ENCODE measurements around the gene ISG15.
A peak's percentile ranks its signal among the peaks of the same experiment; 100 is the strongest.
"Not testable (repeated sequence)": the region's sequence is repeated elsewhere in the genome, so short reads cannot be mapped to it uniquely, and the experiment has no call there.

ISG15 gene

DNA sequence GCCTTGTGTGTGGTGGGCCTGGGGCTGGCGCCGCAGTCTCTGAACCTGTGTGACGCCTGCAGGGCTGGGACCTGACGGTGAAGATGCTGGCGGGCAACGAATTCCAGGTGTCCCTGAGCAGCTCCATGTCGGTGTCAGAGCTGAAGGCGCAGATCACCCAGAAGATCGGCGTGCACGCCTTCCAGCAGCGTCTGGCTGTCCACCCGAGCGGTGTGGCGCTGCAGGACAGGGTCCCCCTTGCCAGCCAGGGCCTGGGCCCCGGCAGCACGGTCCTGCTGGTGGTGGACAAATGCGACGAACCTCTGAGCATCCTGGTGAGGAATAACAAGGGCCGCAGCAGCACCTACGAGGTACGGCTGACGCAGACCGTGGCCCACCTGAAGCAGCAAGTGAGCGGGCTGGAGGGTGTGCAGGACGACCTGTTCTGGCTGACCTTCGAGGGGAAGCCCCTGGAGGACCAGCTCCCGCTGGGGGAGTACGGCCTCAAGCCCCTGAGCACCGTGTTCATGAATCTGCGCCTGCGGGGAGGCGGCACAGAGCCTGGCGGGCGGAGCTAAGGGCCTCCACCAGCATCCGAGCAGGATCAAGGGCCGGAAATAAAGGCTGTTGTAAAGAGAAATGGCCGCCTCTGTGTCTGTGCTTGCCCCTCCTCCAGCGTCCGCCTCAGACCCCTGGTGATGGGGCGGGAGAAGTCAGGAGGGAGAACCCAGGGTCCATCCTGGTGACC, 788 bp downstream of the ISG15 start:
- no peak for DNase-seq (ENCODE audit: low read depth)

DNA sequence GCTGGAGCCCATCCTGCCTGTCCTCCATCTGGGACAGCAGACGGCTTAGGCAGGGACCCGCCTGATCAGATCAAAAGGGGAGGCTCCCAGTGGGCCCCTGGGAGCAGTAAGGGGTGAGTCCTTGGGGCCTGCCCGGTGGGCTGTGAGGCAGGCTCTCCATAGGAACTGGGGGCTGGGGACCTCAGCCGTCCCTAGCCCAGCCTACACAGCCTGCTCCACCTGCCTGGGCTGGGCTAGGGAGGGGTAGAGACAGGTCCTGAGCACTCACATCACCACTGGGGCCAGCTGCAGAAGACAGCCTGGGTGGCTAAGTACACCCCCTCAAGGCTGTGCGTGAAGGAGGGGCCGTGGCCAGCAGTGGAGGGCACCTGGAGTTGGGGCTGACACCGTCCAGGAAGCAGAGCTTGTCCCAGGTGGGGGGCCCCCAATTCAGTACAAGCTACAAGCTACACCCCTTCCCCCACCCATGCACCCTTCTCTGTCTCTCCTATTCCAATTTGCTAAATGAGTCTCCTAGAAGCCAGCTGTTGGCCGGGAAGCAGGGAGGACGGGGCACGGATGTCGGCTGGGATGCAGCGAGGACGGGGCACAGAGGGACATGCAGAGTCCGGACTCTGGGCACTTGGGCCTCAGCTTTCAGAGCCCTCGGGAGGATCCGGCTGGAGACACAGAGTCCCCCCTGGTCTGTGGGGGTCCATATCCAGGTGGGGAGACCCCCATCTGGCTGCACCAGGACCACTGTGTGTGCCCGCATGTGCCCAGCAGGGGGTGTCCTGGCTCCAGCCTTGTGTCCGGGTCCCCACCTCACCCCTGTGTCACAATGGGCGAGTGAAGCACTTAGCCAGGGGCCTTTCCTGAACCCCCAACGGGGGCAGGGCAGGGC, 1.7 kb downstream of the ISG15 start:
- DNase-seq (ENCODE audit: low read depth) = no peak

- DNase-seq (ENCODE audit: low read depth) = not testable (repeated sequence)
Measured at GRCh38 chr1:1017397-1018320, 4.4 kb downstream of the ISG15 start.

DNA sequence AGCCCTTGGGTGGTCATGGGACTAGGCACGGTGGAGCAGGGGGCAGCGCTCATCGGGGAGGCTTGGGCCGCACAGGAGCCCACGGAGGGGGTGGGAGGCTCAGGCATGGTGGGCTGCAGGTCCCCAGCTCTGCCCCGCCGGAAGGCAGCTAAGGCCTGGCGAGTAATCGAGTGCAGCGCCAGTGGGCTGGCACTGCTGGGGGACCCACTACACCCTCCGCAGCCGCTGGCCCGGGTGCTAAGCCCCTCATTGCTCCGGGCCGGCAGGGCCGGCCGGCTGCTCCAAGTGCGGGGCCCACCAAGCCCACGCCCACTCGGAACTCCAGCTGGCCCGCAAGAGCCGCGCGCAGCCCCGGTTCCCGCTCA, 5.0 kb downstream of the ISG15 start:
- not testable (repeated sequence) for DNase-seq (ENCODE audit: low read depth)

DNA sequence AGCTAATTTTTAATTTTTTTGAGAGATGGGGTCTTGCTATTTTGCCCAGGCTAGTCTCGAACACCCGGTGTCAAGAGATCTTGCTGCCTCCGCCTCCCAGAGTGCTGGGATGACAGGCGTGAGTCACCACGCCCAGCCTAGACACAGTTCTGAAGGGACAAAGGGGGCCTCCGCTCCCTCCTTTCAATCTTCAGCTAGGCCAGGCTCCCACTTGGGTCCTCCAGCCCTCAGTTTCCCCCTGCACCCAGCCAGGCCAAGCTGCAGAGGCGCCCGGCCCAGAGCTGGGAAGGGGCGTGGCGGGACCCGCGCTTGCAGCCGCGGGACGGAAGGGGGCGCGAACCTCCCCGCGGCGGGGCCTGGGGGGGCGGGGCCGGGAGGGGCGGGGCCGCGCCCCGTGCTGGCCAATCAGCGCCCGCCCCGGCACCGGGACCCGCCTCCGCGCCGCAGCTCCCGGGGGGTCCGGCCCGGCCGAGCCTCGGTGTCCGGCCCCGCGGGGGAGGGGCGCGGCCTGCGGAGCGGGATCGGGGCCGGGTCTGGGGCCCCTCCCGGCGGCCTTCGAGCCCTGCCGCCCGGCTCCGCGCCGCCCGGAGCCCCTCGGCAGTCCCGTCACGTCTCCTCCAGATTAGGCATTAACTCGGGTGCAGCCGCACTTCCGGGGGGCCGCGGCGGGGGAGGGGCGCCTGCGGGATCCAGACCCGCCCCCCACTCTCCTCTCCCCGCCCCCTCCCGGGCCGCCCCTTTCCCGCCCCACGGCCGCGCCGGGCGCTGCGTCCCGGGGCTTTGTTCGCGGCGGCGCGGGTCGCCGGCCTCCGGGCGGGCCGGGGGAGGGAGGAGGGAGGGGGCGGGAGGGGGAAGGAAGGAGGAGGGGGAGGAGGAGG, 6.1 kb downstream of the ISG15 start:
- peak; percentile 74 for DNase-seq (ENCODE audit: low read depth)

GRCh38 chr1:1020000-1020404, 6.7 kb downstream of the ISG15 start, which contains the start of gene AGRN:
AGRN (plus strand) TSS chr1:1020120; CDS start chr1:1020173, 53 bp downstream.
- DNase-seq (ENCODE audit: low read depth) = no peak

DNA sequence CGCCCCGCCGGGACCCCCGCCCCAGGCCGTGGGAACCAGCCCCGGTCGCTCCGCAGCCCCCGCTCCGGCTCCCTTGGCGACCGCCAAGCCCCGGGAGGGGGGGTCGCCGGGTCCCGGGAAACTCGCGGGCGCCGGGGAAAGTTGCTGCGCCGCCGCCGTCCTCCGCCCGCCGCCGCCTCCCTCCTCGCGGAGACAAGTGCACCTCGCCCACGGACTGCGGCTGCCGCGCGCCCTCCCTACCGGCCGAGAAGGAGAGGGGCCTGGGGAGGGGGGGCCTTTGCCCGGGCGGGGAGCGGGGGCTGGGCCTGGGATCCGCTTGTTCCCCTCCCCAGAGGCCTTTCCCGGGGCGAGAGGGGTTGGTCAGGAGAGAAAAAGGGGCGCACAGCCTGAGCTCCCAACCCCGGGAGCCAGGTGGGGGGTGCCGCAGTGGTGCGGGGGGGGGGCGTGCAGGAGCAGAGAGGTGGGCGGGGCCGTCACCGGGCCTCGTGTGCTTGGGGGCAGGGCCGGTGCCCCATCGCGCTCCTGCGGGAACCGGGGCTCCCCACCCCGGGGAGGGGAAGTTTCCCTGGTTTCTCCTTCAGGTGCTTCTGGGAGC, 7.2 kb downstream of the ISG15 start:
- DNase-seq (ENCODE audit: low read depth) = no peak

DNA sequence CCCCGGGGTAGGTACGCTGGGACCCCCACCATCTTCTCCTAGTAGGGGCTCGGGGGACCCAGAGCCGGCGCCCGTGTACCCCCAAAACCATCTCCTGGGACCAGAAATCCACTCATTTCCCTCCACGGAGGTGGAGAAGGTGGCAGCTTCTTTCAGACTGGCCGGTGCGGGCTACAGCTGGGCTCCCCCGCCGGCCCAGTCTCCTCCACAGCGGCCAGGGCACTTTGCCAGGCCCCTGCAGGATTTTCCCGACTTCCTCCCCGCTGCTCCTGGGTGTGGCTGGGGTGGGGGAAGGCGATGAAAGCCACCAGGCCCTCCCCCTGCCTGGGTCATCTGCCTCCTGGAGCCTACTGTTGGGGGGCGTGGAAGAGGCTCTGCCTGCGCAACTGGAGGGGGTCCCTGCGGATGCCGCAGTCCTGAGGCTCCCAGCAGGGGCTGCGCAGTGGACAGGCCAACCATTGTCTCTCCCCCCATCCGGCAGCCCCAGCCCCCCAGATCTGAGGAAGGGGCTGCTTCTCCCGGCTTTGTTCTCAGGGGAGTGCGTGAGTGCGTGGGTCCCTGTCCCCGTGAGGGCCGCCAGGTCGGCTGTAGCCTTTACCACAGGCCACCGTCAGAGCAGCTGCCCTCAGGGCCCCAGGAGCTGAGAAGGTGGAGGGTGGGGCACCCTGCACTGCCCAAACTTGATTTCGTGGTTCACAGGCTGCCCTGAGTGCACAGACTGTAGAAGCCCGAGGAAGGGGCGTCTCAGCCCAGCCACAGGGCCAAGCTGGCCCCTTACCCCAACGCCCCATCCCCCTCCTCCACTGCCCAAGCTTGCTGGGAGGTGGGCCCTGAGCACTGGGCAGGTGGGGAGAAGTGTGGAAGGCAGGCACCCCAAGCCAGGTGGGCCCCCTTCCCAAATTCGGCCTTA, 8.0 kb downstream of the ISG15 start:
- no peak for DNase-seq (ENCODE audit: low read depth)

DNA sequence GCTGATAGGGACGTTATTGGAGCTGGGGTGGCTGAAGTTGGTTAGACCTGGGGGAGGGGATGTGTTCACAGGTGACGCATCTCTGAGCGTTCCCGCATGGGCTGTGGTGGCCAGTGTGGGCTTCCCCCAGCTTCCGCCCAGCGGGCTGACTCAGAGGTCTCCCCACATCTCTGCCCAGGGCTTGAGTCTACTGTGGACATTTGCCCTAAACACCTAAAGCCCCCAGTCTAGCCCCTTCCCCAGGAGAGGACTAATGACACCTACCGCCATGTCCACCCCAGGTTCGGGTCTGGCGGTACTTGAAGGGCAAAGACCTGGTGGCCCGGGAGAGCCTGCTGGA, 8.6 kb downstream of the ISG15 start:
- no peak for DNase-seq (ENCODE audit: low read depth)

- no peak for DNase-seq (ENCODE audit: low read depth)
Measured at GRCh38 chr1:1022302-1023009, 9.2 kb downstream of the ISG15 start.

DNA sequence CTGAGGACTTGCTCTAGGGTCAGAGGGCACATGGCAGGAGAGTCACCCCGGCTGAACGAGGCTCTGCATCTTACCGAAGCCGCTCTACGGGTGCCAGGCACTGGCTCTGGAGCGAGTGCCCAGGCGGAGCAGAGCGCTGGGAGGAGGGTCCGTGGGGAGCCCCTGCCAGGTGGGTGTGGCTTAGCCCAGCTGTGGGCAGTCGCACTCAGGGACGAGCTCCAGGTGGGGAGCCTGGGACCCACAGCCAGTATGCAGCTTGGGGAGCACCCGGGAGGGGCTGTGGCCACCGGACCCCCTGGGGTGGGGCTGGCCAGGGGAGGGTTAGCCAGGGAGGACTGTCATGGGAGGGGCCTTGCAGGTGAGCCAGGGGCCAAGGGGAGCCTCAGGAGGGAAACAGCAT, 10.4 kb downstream of the ISG15 start:
- no peak for DNase-seq (ENCODE audit: low read depth)

- DNase-seq (ENCODE audit: low read depth) = no peak
Measured at GRCh38 chr1:1024149-1024770, 11.0 kb downstream of the ISG15 start.

DNA sequence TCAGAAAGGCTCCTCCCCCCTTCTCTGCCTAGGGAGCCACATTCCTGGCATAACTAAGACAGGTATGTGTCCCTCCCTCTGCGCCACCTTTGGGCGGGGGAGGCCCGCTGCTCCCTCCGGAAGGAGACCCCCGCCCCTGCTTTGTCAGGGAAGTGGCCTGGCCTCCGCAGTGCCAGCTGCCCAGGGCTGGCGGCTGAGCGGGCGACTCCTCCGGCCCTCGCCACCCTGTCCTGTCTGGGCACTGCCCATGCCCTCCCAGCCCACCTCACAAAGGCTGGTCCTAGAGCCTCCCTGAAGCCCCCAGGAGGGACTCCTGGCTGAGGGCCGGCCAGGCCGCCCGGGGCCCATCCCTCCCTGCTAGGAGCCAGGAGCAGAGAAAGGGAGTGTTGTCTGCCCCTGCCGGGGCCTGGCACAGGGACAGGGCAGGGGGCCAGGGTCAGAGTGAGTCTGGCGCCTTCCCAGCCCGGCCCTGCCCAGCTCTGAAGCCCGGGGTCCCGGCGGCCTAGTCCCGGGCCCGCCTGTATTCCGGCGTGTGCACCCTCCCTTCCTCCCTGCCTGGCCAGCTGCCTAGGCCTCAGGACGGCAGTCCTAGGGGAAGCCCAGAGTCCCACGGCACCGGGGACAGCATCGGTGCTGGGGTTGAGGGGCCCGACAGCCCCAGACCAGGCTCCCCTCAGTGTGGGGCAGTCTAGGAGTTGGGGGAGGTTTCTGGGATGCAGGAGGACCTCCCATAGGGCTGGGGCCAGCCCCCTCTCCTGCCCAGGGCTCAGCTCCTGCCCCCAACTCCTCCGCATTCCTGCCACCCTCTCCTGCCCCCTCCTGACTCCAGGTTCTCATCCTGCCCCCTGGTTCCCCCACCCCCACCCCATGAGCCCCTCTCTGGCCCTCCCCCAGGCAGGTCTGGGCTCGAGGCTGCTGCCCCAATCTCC, 11.7 kb downstream of the ISG15 start:
- no peak for DNase-seq (ENCODE audit: low read depth)

DNA sequence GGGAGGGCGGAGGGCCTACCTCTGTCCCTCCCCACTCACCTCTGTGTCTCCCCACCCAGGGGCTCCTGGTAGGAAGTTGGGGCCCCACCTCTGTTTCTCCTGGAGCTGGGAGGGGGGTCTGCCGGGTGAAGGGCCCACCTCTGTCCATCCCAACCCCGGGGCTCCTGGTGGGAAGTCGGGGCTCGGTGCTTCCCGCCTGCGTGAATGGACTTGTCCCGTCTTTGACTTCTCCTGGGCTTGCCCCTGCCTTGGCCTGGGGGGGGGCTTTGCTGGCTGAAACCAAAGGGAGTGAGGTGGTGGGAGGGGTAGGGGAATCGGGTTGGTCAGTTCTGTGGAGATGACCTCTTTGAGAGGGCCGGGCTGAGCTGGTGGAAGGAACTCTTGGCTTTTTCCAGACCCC, 12.4 kb downstream of the ISG15 start:
- DNase-seq (ENCODE audit: low read depth) = no peak

DNA sequence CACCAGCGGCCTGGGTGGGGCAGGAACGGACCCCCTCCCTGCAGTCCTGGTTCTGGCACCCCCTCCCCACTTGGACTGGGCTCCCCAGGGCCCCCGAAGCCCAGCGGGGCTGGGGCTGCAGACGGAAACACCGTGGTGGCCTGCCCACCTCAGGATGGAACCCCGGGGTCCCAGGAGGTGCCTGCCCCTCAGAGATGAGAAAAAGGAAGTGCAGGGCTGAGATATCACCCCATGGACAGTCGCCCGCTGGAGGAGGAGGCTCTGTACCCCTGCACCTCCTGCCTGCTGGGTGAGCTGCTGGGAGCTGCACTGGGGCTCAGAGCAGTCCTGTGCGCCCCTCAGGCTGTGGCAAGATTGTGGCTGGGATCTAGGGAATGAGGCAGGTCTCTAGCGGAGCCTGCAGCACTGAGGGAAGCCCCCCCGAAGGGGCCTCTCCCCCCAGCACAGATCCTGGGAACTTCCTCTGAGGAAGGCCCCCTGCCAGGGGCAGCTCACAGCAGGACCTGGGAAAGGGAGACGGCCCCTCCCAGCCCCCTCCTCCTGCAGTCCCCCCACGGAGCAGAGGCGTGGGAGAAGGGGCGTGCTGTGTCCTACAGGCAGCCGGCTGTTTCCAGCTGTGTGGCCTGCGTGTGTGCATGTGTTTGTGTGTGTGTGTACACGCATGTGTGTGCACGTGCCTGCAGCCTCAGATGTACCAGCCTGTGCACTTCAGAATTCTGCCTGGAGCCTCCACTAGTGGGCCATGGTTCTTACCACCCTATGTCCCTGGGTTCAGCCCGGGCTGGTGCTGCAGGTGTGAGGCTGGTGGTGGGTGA, 13.5 kb downstream of the ISG15 start:
- DNase-seq (ENCODE audit: low read depth) = no peak

GRCh38 chr1:1027791-1028190, 14.5 kb downstream of the ISG15 start:
- DNase-seq (ENCODE audit: low read depth) = no peak

Measured in activated T-helper 9 cell treated with anti-CD3 and anti-CD28 coated beads, Interleukin-2, amount 50 U/mL, for 16 hours (primary cell).